Keratinocyte (primary cell): ENCODE results near the gene FBXO30. TPM values are rescaled to one million over a fixed set of nuclear protein-coding genes. Genes with fewer than 3 reads are reported as not detected.

Experiments
- DNase-seq: peaks from one replicate; pipeline ENCODE4 v3.0.0-alpha.2; 2011; ENCODE audit warnings: low read depth, missing footprints, low spot score
- FAIRE-seq: peaks from 2 replicates; lab custom pipeline; 2011; peaks lifted over from hg19 to GRCh38; lab: Jason Lieb, UNC
- H2AFZ ChIP-seq: 2 replicates; pipeline ENCODE4 v1.6.0; 2012; ENCODE audit warnings: low read length, control low read depth, inconsistent platforms; ENCODE audit not compliant: control insufficient read depth
- H3K27ac ChIP-seq: 2 replicates; pipeline ENCODE4 v1.5.1; 2011; ENCODE audit warnings: low read length; ENCODE audit not compliant: control insufficient read depth, insufficient read depth
- H3K27me3 ChIP-seq: 3 replicates; pipeline ENCODE4 v1.6.0; 2011; ENCODE audit warnings: low read length; ENCODE audit not compliant: control insufficient read depth, insufficient read depth; ENCODE audit errors: extremely low read depth
- H3K36me3 ChIP-seq, 2 experiments: 2 replicates in 1 of 2; 3 replicates in 1 of 2; pipeline ENCODE4 v1.5.1; 2011; ENCODE audit warnings: low read length in 2 of 2, mild to moderate bottlenecking in 1 of 2; ENCODE audit not compliant: control insufficient read depth in 2 of 2, insufficient read depth in 2 of 2; ENCODE audit errors: extremely low read depth in 1 of 2
- H3K4me1 ChIP-seq: 3 replicates; pipeline ENCODE4 v1.5.1; 2011; ENCODE audit warnings: low read length; ENCODE audit not compliant: control insufficient read depth, insufficient read depth; ENCODE audit errors: extremely low read depth
- H3K4me2 ChIP-seq: 3 replicates; pipeline ENCODE4 v1.6.0; 2011; ENCODE audit warnings: low read depth, low read length; ENCODE audit not compliant: control insufficient read depth, insufficient read depth; ENCODE audit errors: extremely low read depth
- H3K4me3 ChIP-seq, 3 experiments: fragments of 200-600 bp in 1 of 3; sonication (generic) in 1 of 3; 2 replicates in 2 of 3; 3 replicates in 1 of 3; pipeline ENCODE4 v1.5.1; 2011 to 2016; ENCODE audit warnings: low read length in 3 of 3, mild to moderate bottlenecking in 3 of 3, control low read depth in 2 of 3, inconsistent platforms in 1 of 3, low read depth in 1 of 3, mixed read lengths in 1 of 3, mixed run types in 1 of 3, moderate library complexity in 1 of 3; ENCODE audit not compliant: control insufficient read depth in 2 of 3, insufficient read depth in 2 of 3; ENCODE audit errors: extremely low read depth in 1 of 3
- H3K79me2 ChIP-seq: 2 replicates; pipeline ENCODE4 v1.6.0; 2012; ENCODE audit warnings: low read length; ENCODE audit not compliant: control insufficient read depth, insufficient read depth
- H3K9ac ChIP-seq: 3 replicates; pipeline ENCODE4 v1.6.0; 2011; ENCODE audit warnings: low read length; ENCODE audit not compliant: control insufficient read depth, insufficient read depth; ENCODE audit errors: extremely low read depth
- H3K9me1 ChIP-seq: 3 replicates; pipeline ENCODE4 v1.6.0; 2011; ENCODE audit warnings: low read length; ENCODE audit not compliant: control insufficient read depth, insufficient read depth; ENCODE audit errors: extremely low read depth
- H3K9me3 ChIP-seq: 2 replicates; pipeline ENCODE4 v1.5.1; 2012; ENCODE audit warnings: low read depth, low read length; ENCODE audit not compliant: control insufficient read depth
- H4K20me1 ChIP-seq: 3 replicates; pipeline ENCODE4 v1.6.0; 2011; ENCODE audit warnings: low read length; ENCODE audit not compliant: control insufficient read depth, insufficient read depth; ENCODE audit errors: extremely low read depth
- CTCF ChIP-seq, 3 experiments: IDR thresholded peaks in 1 of 3; conservative IDR thresholded peaks in 1 of 3; optimal IDR thresholded peaks in 1 of 3; 2 replicates in 2 of 3; 3 replicates in 1 of 3; pipeline versions ENCODE3 to v1.5.1; 2011; ENCODE audit warnings: low read length in 3 of 3, mild to moderate bottlenecking in 3 of 3, moderate library complexity in 2 of 3, control low read depth in 1 of 3, inconsistent platforms in 1 of 3; ENCODE audit not compliant: insufficient read depth in 2 of 3; ENCODE audit errors: extremely low read depth in 1 of 3
- EZH2 ChIP-seq: IDR thresholded peaks from one replicate; pipeline ENCODE4 v1.6.1; 2012; ENCODE audit warnings: inconsistent platforms, mild to moderate bottlenecking, low read length, moderate library complexity
- dilution Hi-C: fragments of 300-500 bp; cut with MboI; formaldehyde crosslinking; loops from one replicate; pipeline ENCODE4 v1.7.0; 2020; ENCODE audit warnings: low sequenced_read_pairs; ENCODE audit not compliant: extremely low pct_ligation_motif_present
- polyA plus RNA-seq, 5 experiments: library from polyadenylated mRNA; depleted of rRNA in 3 of 5; stranded (reverse) in 3 of 5; stranded (forward) in 1 of 5; unstranded in 1 of 5; fragments of >200 nt; gene quantifications; 1 replicate in 1 of 5; 2 replicates in 3 of 5; 3 replicates in 1 of 5; pipeline versions ENCODE4 v1.2.1 to v1.2.3, GENCODE V29; 2011 to 2012; ENCODE audit warnings: missing spikeins in 2 of 5, low read depth in 1 of 5, low replicate concordance in 1 of 5

Gene FBXO30
- polyA plus RNA-seq, 1 donor (not counting 4 experiments of a cell fraction or from before 2014, with no cell fraction given) = 6.4 TPM

- peaks cover 82% of the 10 kb centered on the region for H3K79me2 ChIP-seq
- no peak for TF ChIP-seq CTCF (optimal IDR thresholded peaks at IDR 0.05 in 1 of 3, IDR thresholded peaks at IDR 0.05 in 1 of 3, conservative IDR thresholded peaks at IDR 0.05 in 1 of 3; ENCODE audit: extremely low read depth in 1 of 3, insufficient read depth in 2 of 3, low read length in 3 of 3)
- no peak for TF ChIP-seq EZH2
- no peak overlapping the region for H2AFZ ChIP-seq
- H3K27ac ChIP-seq = no peak overlapping the region
- DNase-seq (no peak), FAIRE-seq (no peak)
- H3K27me3 ChIP-seq = no peaks in the 10 kb centered on the region
- no peak overlapping the region for H3K4me2 ChIP-seq
- no peaks in the 10 kb centered on the region for H3K9me3 ChIP-seq
- peaks cover 6 to 13% of the 10 kb centered on the region in 2 experiments for H3K36me3 ChIP-seq
- H3K9me1 ChIP-seq = peaks cover 2% of the 10 kb centered on the region
- H3K9ac ChIP-seq = no peak overlapping the region
- H4K20me1 ChIP-seq = peaks cover 6% of the 10 kb centered on the region
- dilution Hi-C loops = no loop called here
- peaks cover 6% of the 10 kb centered on the region for H3K4me1 ChIP-seq
- H3K4me3 ChIP-seq = no peak overlapping the region
Measured at GRCh38 chr6:145809211-145809610, 5.4 kb downstream of the FBXO30 start.

DNA sequence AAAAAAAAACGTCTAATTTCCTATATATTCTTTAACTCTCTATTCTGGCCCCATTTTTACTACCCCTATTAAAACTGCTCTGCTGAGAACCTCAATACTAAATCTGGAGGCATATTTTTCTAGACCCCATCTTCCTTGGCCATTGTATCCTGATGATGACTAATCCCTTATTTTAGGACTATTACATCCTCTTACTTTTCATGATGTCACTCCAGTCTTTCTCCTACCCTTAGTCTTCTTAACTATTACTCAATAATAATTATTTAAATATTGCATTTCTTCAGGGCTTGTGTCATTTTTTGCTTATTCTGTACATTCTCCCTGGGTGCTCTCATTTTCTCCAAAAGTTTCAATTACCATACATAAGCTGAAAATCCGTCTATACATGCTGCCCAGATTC lies 6.4 kb downstream of the FBXO30 start:
- H3K27me3 ChIP-seq = no peaks in the 10 kb centered on the region
- TF ChIP-seq CTCF (optimal IDR thresholded peaks at IDR 0.05 in 1 of 3, IDR thresholded peaks at IDR 0.05 in 1 of 3, conservative IDR thresholded peaks at IDR 0.05 in 1 of 3; ENCODE audit: extremely low read depth in 1 of 3, insufficient read depth in 2 of 3, low read length in 3 of 3) (no peak), EZH2 (no peak)
- H3K9me3 ChIP-seq = no peaks in the 10 kb centered on the region
- FAIRE-seq = no peak
- dilution Hi-C loops = no loop called here
- no peak overlapping the region for H3K27ac ChIP-seq
- H3K36me3 ChIP-seq = peaks cover 6 to 13% of the 10 kb centered on the region in 2 experiments
- H3K79me2 ChIP-seq = peaks cover 80% of the 10 kb centered on the region
- H3K4me2 ChIP-seq = no peak overlapping the region
- H3K4me3 ChIP-seq = no peak overlapping the region
- DNase-seq = no peak
- H3K4me1 ChIP-seq = peaks cover 6% of the 10 kb centered on the region
- H3K9me1 ChIP-seq = peaks cover 2% of the 10 kb centered on the region
- no peak overlapping the region for H3K9ac ChIP-seq
- H2AFZ ChIP-seq = no peak overlapping the region
- peaks cover 6% of the 10 kb centered on the region for H4K20me1 ChIP-seq
